ENCODE data around the gene NDUFC2. TPM values are rescaled to one million over a fixed set of nuclear protein-coding genes. Genes with fewer than 3 reads are reported as not detected.

NDUFC2 gene
- total and polyA plus RNA-seq, 2 donors (not counting 1 experiment from before 2014, with no cell fraction given): 49.0 to 65.0 TPM

- no peaks in the 10 kb centered on the region for H3K36me3 ChIP-seq (replicated peaks in 1 of 2; ENCODE audit: control extremely low read depth in 1 of 2, control insufficient read depth in 1 of 2, extremely low read depth in 1 of 2, insufficient read depth in 2 of 2, low read length in 1 of 2)
- H3K9ac ChIP-seq (ENCODE audit: low read length): no peak overlapping the region
These were observed 56.2 kb downstream of the NDUFC2 start for GRCh38 chr11:78023426-78023825.

More at GRCh38 chr11:78023426-78023825, 56.2 kb downstream of the NDUFC2 start:
- TF ChIP-seq EZH2 (IDR thresholded peaks at IDR 0.05; ENCODE audit: borderline replicate concordance, insufficient read depth, low read depth, low read length, poor library complexity, severe bottlenecking): no peak
- no peak for TF ChIP-seq CTCF (IDR thresholded peaks at IDR 0.05)
- H2AFZ ChIP-seq (ENCODE audit: insufficient read depth, low read depth, low read length, poor library complexity, severe bottlenecking): no peak overlapping the region
- Mint-ChIP-seq H3K4me3 (no peak overlapping the region), H3K27me3 (peaks cover 28% of the 10 kb centered on the region), H3K4me1 (peaks cover 2% of the 10 kb centered on the region), H3K27ac (no peak overlapping the region), H3K9me3 (ENCODE audit: insufficient read depth) (peaks cover 5% of the 10 kb centered on the region)
- H3K4me3 ChIP-seq (ENCODE audit: control extremely low read depth in 1 of 5, extremely low read depth in 1 of 5, insufficient read depth in 1 of 5, low read depth in 2 of 5, low read length in 4 of 5): no peak overlapping the region
- 88% methylated on average over 3 of the region's 7 CpGs for WGBS (ENCODE audit: insufficient coverage)
- ChIA-PET CTCF (interaction anchor here (1.1 kb wide), 1 partner anchor 23 kb away, joined by 3 read pairs; no protein-coding TSS in a partner anchor), POLR2A (no interaction called here)
- no peaks in the 10 kb centered on the region for H3K79me2 ChIP-seq (ENCODE audit: control insufficient read depth, insufficient read depth, low read length)
- no peaks in the 10 kb centered on the region for H4K20me1 ChIP-seq (ENCODE audit: control insufficient read depth, insufficient read depth, low read length, poor library complexity, severe bottlenecking)
- intact Hi-C loops (cut with micrococcal nuclease): no loop called here
- H3K27ac ChIP-seq (ENCODE audit: low read length in 2 of 2): no peak overlapping the region
- no peak overlapping the region for H3K4me2 ChIP-seq (replicated peaks; ENCODE audit: low read depth, low read length, poor library complexity, severe bottlenecking)
- no peak for DNase-seq
- no peak for ATAC-seq (ENCODE audit: low read depth)
- peaks cover 0 to 20% (median 5%) of the 10 kb centered on the region in 4 experiments for H3K27me3 ChIP-seq (replicated peaks in 1 of 4; ENCODE audit: control extremely low read depth in 1 of 4, control insufficient read depth in 3 of 4, insufficient read depth in 4 of 4, low read length in 3 of 4)
- peaks cover 0 to 7% (median 0%) of the 10 kb centered on the region in 3 donors for H3K9me3 ChIP-seq (ENCODE audit: control extremely low read depth in 1 of 3, control insufficient read depth in 2 of 3, insufficient read depth in 1 of 3, low read length in 2 of 3)
- peaks cover 3 to 7% of the 10 kb centered on the region in 2 donors for H3K4me1 ChIP-seq (ENCODE audit: control insufficient read depth in 2 of 2, insufficient read depth in 2 of 2, low read length in 2 of 2)

Data from B cell (primary cell).